GM21423 (cell line): ENCODE data around the gene COG1.
A peak's percentile ranks its signal among the peaks of the same experiment; 100 is the strongest.

Experiments
- ATAC-seq: cut with Tn5 transposase; IDR thresholded peaks from one replicate; pipeline ENCODE4 v1.9.1; 2021; ENCODE audit warnings: mild to moderate bottlenecking, moderate library complexity; ENCODE audit not compliant: unreplicated experiment

The COG1 gene

GRCh38 chr17:73224663-73225305 lies 31.9 kb downstream of the COG1 start:
- no peak for ATAC-seq

GRCh38 chr17:73226556-73227172 lies 33.8 kb downstream of the COG1 start:
- no peak for ATAC-seq

DNA sequence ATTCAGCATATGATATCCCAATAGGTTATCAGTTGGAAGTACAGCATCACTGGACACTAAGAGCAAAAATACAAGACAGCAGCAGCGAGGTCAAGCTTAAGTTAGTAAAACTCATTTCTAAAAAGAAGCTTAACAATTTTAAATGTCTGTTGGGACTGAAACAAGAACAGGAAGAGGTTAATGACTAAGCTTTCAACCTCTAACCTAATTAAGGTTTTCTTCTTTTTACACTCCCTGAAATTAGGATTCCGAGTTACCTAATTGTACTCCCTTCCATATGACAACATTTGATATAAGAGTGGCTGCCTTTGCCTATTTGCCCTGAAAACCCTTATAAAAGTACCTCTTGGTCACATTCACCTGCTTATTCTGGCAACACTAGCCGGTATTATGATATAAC lies 34.5 kb downstream of the COG1 start:
- ATAC-seq, result no peak

GRCh38 chr17:73227944-73228343 lies 35.1 kb downstream of the COG1 start:
- no peak for ATAC-seq

DNA sequence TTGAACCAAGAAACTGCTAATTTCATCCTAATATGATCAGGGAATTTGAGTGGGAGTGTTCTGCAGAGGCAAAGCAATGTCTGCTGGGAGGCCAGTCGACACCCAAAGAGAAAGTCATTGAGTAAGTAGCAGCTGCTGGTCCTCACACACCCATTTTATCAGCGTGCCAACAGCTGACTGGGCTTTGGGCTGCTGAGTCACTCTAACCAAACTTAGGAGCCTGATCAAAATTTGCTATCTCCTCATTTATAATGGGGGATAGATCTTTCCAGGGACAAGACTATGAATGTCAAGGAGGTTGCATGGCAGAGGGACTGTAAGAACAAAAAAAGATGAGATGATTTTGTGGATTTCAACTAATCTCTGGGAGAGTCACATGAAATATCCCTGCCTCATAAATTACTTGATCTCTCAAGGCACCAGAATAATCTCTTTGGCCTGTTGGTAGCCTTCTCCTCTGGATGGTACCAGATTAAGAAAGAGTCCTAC lies 35.9 kb downstream of the COG1 start:
- peak; percentile 33 for ATAC-seq

DNA sequence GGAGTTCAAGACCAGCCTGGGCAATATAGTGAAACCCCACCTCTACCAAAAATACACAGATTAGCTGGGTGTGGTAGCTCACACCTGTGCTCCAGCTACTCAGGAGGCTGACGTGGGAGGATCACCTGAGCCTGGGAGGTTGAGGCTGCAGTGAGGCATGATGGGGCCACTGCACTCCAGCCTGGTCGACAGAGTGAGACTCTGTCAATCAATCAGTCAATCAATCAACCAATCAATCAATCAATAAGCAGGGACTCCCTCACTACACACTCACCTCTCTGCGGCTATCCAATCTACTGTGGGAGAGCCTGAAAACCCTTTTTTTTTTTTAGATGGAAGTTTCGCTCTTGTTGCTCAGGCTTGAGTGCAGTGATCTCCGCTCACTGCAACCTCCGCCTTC lies 37.2 kb downstream of the COG1 start:
- no peak for ATAC-seq

DNA sequence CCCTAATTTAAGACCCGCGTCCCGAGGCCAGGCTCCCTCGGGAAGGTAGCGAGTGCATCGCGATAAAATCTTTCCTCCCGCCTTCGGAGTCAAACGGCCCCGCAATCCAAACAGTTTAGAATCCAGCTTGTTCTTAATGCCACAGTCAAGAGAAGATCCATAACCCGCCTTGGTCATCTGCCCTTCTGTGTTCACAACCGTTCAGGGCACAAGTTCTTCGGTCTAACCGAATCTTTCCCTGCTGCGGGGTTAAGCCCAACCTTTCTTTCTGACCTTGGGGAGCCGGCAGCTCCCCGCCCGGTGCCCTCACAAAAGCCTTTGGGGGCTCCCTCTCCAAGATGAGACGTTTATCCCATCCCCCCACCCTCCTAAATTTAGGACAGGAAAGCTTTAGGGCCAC lies 38.5 kb downstream of the COG1 start:
- no peak for ATAC-seq

- ATAC-seq, result peak; percentile 76
These were observed 39.2 kb downstream of the COG1 start for GRCh38 chr17:73231841-73232586.

- peak; percentile 22 for ATAC-seq
These were observed 39.9 kb downstream of the COG1 start for GRCh38 chr17:73232587-73233373.

- no peak for ATAC-seq
These were observed 41.9 kb downstream of the COG1 start for GRCh38 chr17:73234736-73235135.

GRCh38 chr17:73237714-73238113 lies 44.9 kb downstream of the COG1 start:
- ATAC-seq, result no peak

- ATAC-seq, result no peak
These were observed 47.7 kb downstream of the COG1 start for GRCh38 chr17:73240561-73240960.

- ATAC-seq, result no peak
These were observed 54.9 kb downstream of the COG1 start for GRCh38 chr17:73247726-73248125.

GRCh38 chr17:73248532-73248931 lies 55.7 kb downstream of the COG1 start:
- no peak for ATAC-seq

DNA sequence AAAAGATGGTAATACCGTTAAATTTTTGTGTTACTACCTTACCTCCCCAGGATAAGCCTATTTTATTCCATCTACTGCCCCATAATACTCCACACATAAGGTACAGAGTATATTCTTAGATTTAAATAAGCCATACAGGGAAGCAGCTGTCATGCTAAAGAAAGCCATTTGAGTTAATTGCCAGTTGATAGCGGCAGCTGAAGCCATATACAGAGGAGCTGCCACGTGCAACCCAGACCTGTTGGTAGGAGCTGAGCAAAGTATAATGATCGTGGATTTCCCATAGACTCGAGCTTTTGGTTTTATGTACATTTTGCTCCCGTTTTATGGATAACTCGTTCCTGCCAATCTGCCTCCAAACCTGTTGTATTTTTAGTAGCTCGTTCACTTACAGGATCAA lies 56.8 kb downstream of the COG1 start:
- ATAC-seq, result no peak

DNA sequence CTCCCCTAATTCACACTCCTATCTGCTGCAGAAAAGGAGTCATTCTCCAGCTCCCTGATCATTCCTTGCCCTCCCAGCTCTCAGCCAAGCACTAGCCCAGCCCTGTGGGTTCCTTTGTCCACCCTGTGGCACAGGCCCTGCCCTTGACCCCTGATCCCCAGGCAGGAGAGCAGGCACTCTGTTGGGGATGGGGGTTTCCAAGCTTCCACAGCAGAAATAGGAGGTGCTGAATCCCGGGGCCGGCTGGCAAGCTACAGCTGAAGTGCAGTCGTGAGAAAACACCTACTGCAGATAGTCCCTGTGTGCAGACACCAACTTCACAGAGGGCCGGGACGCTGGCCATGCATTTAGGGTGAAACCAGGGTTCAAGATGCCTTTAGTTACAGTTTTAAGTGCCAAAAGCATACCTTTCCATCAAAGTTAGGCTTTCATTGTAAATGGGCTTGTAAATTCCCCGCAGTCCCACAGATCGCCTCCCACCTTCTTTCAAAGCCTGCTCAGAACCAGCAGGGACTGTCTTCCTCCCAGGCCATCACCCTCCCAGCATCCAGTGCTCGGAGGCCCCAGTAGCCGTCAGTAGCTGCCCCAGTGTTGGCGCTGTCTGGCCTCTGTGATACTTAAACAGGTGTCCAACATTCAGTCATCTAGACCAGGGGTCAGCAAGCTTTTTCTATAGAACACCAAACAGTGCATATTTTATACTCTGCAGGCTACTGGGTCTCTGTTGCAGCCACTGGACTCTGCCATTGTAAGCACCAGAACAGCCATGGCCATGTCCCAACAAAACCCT lies 58.2 kb downstream of the COG1 start:
- ATAC-seq, result no peak

DNA sequence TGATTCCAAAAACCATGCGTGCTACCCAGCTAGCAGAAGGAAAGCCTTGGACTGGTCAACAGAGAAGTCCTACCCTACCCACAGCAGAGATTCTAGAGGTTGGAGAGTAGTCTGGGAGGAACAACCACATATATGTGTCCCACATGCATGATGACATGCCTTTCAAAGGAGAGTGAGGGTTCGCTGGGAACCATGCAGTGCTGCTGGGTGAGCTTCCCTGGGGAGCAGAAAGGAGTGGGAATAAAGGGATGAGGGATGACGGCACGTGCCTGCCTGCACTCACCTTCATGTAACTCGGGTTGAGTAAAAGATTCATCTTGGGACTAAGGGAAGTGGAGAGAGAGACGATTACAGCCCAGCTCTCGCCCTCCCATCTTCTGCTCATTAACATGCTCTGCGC lies 59.0 kb downstream of the COG1 start:
- no peak for ATAC-seq

DNA sequence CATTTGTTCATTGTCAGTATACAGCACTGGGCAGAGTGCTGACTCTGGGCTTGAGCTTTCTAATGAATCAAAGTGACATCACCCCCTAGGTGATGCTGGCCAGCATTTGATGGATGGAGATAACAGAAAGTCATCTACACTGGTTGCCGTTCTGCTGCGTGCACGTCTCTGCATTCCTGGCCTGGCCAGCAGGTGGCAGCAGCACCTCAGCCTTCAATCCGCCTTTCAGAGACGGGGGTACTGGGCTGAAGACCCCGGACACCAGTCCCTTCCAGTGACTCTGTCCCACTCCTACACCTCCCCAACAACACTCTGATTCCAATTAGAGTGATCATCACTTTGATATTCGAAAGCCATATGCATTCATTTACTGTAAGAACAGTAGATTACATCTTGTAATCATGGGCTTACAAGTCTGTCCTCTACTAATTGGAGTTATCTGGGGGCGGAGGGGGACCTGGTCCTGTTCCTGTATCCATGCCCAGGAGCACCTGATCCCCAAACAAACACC lies 62.9 kb downstream of the COG1 start:
- no peak for ATAC-seq

GRCh38 chr17:73256220-73256619 lies 63.4 kb downstream of the COG1 start:
- ATAC-seq, result no peak

DNA sequence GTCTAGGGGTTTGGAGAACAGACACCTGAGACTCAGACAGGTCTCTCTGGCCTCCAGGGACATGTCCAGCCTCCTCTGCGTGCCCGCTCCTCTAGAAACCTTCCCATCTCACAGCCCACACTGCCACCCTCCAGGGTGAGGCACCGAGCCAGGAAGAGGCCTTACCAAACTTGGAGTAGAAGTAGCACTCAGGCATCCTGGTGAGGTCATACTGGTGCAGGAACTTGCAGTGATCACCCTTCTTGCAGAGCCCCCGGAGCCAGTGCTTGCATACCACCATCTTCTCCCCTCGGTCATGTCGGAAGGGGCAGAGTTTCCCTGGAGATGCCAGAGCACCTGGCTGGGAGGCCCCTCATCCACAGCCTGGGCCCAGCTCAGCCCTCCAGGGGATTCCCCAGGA lies 64.7 kb downstream of the COG1 start:
- ATAC-seq, result no peak
